NB4 (cell line): ENCODE data around the gene PDE5A.

ENCODE experiments used
- CTCF ChIP-seq: IDR thresholded peaks from one replicate; pipeline ENCODE4 v1.5.1; 2012; ENCODE audit warnings: low read depth, low read length
- MYC ChIP-seq: IDR thresholded peaks from 2 replicates; pipeline ENCODE4 v1.6.1; 2011; ENCODE audit warnings: low read depth, low read length

- TF ChIP-seq CTCF (no peak), MYC (no peak)
Observed at GRCh38 chr4:119549639-119550038, 79.0 kb downstream of the PDE5A start.
